Measurements from ENCODE around the gene ZIC4. TPM values are rescaled to one million over a fixed set of nuclear protein-coding genes. Genes with fewer than 3 reads are reported as not detected.

ZIC4 gene
- total RNA-seq, 1 experiment from 2014 or later: 0.87 TPM

DNA sequence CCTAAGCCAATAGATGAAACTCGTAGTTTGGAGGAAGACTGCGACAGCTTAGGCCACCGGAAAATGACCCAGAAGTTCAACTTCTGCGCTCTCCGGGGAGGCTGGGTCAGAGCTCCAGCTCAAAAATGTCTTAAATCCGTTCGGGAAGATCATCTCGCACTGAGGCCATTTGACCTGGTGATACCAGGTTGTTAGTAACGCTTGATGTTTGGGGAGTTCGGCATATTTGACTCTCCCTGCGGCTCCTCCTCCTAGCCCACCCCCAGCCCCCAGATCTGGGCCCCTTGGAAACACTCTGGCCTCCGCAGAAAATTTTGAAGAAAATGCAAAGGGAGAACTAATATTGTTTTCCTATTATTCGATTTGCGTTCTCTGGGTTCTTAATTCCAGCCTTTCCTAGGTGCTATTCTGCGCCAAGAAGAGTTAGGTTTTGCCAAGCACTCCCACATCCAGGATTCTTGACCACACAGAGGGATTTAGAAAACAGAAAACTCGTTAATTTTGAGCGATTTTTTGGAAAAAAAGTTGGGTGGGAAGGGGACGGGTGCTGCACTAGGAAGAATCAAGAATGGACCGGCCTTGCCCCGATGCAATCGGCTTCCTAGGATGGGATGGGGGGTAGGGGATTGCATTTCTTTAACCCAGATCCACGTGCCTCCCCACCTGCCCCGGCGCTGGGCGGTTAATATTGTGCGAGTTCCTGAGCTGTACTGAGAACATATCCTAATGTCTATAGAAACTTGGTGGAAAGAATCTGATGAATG is 50.0 kb downstream of the ZIC4 start:
- no peak for DNase-seq
- H3K27me3 ChIP-seq: no peaks in the 10 kb centered on the region

DNA sequence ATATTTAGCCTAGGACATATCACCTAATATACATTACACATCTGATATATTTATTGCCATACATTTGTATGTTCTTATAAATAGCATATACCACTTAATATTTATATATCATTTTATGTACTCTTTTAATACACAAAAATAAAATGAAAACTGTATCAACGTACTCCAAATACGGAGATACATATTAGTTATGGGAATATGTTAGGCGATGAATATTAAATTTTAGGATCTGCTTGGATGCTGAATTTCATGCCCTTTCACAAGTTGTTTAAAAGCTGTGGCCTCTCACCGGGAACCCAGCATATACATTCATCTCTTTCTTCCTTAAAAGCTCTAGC is 50.6 kb downstream of the ZIC4 start:
- H3K36me3 ChIP-seq: no peaks in the 10 kb centered on the region
- H3K27ac ChIP-seq: no peak overlapping the region
- no peak overlapping the region for H3K4me3 ChIP-seq
- no peaks in the 10 kb centered on the region for H3K9me3 ChIP-seq (replicated peaks)
- H3K4me1 ChIP-seq: no peaks in the 10 kb centered on the region
- no peaks in the 10 kb centered on the region for H3K27me3 ChIP-seq
- DNase-seq: no peak

More for the DNA sequence above, 50.0 kb downstream of the ZIC4 start:
- no peak overlapping the region for H3K4me3 ChIP-seq
- no peaks in the 10 kb centered on the region for H3K36me3 ChIP-seq
- H3K9me3 ChIP-seq (replicated peaks): no peaks in the 10 kb centered on the region
- H3K27ac ChIP-seq: no peak overlapping the region
- H3K4me1 ChIP-seq: no peaks in the 10 kb centered on the region

- H3K4me1 ChIP-seq: no peaks in the 10 kb centered on the region
- H3K27ac ChIP-seq: no peak overlapping the region
- no peaks in the 10 kb centered on the region for H3K27me3 ChIP-seq
- no peak for DNase-seq
- H3K4me3 ChIP-seq: no peak overlapping the region
- no peaks in the 10 kb centered on the region for H3K36me3 ChIP-seq
- H3K9me3 ChIP-seq (replicated peaks): no peaks in the 10 kb centered on the region
Observed at GRCh38 chr3:147355084-147355752, 51.1 kb downstream of the ZIC4 start.

GRCh38 chr3:147354623-147355022 is 51.7 kb downstream of the ZIC4 start:
- H3K27me3 ChIP-seq: no peaks in the 10 kb centered on the region
- peak in 1 of 2 experiments; percentile 3 for DNase-seq
- H3K36me3 ChIP-seq: no peaks in the 10 kb centered on the region
- no peaks in the 10 kb centered on the region for H3K4me1 ChIP-seq
- H3K27ac ChIP-seq: no peak overlapping the region
- H3K9me3 ChIP-seq (replicated peaks): no peaks in the 10 kb centered on the region
- H3K4me3 ChIP-seq: no peak overlapping the region

DNA sequence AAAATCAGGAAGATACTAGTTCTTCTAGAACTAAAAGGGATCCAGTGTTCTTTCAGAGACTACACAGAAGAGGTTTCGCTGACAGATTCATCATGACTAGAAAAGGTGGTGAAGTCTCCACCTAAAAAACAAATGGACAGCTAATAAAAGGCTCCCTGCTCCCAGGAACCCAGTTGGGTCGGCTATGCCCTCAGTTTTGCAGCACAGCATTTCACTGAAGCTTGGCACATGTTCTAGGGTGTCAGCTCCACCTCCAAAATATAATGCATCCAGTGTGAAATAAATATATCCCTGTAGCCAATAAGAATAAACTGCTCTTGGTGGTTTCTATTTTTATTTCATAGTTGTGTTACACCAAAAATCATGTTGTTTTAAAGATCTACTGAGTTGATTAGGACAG is 55.0 kb downstream of the ZIC4 start:
- Histone ChIP-seq H3K4me1 (no peaks in the 10 kb centered on the region), H3K9me3 (replicated peaks) (no peaks in the 10 kb centered on the region), H3K27me3 (no peaks in the 10 kb centered on the region), H3K36me3 (no peaks in the 10 kb centered on the region), H3K4me3 (no peak overlapping the region), H3K27ac (no peak overlapping the region)
- no peak for DNase-seq

DNA sequence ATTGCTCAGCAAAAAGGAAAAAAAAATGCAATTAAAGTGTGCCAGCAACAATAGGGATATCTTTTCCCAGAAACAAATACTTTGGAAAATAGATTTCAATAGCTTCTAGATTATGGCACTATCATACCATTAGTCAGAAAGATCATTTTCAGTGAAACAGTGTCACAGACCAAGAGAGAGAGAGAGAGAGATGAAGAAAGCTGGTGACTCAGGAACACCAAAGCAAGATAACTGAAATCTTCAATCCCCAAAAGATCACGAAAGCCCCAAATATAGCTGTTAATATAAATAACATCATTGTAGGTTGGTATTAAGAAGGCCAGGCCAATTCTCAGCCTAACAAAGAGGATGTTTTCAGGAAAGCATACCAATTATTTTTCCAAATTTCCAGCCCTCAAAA is 57.4 kb downstream of the ZIC4 start:
- Histone ChIP-seq H3K27me3 (no peaks in the 10 kb centered on the region), H3K9me3 (replicated peaks) (no peaks in the 10 kb centered on the region)

GRCh38 chr3:147343926-147344325 is 62.4 kb downstream of the ZIC4 start:
- DNase-seq: no peak
- no peak overlapping the region for H3K4me3 ChIP-seq
- H3K27ac ChIP-seq: no peak overlapping the region
- H3K4me1 ChIP-seq: no peaks in the 10 kb centered on the region
- H3K9me3 ChIP-seq (replicated peaks): no peaks in the 10 kb centered on the region
- no peaks in the 10 kb centered on the region for H3K27me3 ChIP-seq
- no peaks in the 10 kb centered on the region for H3K36me3 ChIP-seq

More for the DNA sequence above, 57.4 kb downstream of the ZIC4 start:
- no peaks in the 10 kb centered on the region for H3K4me1 ChIP-seq
- no peak for DNase-seq
- no peak overlapping the region for H3K4me3 ChIP-seq
- H3K27ac ChIP-seq: no peak overlapping the region
- H3K36me3 ChIP-seq: no peaks in the 10 kb centered on the region

- Histone ChIP-seq H3K9me3 (replicated peaks) (no peaks in the 10 kb centered on the region), H3K27me3 (no peaks in the 10 kb centered on the region), H3K27ac (no peak overlapping the region), H3K36me3 (no peaks in the 10 kb centered on the region), H3K4me3 (no peak overlapping the region), H3K4me1 (no peaks in the 10 kb centered on the region)
- DNase-seq: no peak
Observed at GRCh38 chr3:147341727-147342126, 64.6 kb downstream of the ZIC4 start.

GRCh38 chr3:147336543-147337278 is 69.6 kb downstream of the ZIC4 start:
- H3K9me3 ChIP-seq (replicated peaks): no peaks in the 10 kb centered on the region
- no peaks in the 10 kb centered on the region for H3K36me3 ChIP-seq
- H3K27me3 ChIP-seq: no peaks in the 10 kb centered on the region
- DNase-seq: no peak
- no peak overlapping the region for H3K27ac ChIP-seq
- no peak overlapping the region for H3K4me3 ChIP-seq
- 0 out of 2 replicates have a peak, but pooled peaks cover 3% of the 10 kb centered on the region for H3K4me1 ChIP-seq

Other genes with a start within 250 kb of the ZIC4 start
- gene ZIC1, start 2.8 kb upstream of the ZIC4 start, total RNA-seq (2014; rRNA removed; shearing (Covaris generic)): 44.4 and 55.7 TPM in 2 replicates

Data from SJCRH30 (cell line).